HG02588 (cell line): Measurements from ENCODE around the gene FHIT.
"Not testable (repeated sequence)": the region's sequence is repeated elsewhere in the genome, so short reads cannot be mapped to it uniquely, and the experiment has no call there.

Source experiments
- ATAC-seq: cut with Tn5 transposase; IDR thresholded peaks from one replicate; pipeline ENCODE4 v1.9.1; 2021; ENCODE audit warnings: mild to moderate bottlenecking, moderate library complexity; ENCODE audit not compliant: unreplicated experiment

FHIT gene

GRCh38 chr3:59831394-59831793 is 1419.9 kb downstream of the FHIT start:
- ATAC-seq: no peak

- ATAC-seq: no peak
Measured at GRCh38 chr3:59829527-59829926, 1421.7 kb downstream of the FHIT start.

GRCh38 chr3:59824876-59825275 is 1426.4 kb downstream of the FHIT start:
- no peak for ATAC-seq

GRCh38 chr3:59821274-59821673 is 1430.0 kb downstream of the FHIT start:
- ATAC-seq: no peak

- ATAC-seq: no peak
Measured at GRCh38 chr3:59820352-59820934, 1430.8 kb downstream of the FHIT start.

GRCh38 chr3:59818919-59819300 is 1432.3 kb downstream of the FHIT start:
- ATAC-seq: no peak

- ATAC-seq: no peak
Measured at GRCh38 chr3:59818033-59818918, 1433.0 kb downstream of the FHIT start.

- no peak for ATAC-seq
Measured at GRCh38 chr3:59817511-59817910, 1433.7 kb downstream of the FHIT start.

GRCh38 chr3:59816312-59816711 is 1434.9 kb downstream of the FHIT start:
- ATAC-seq: no peak

- no peak for ATAC-seq
Measured at GRCh38 chr3:59813148-59813538, 1438.1 kb downstream of the FHIT start.

- no peak for ATAC-seq
Measured at GRCh38 chr3:59812237-59813147, 1438.8 kb downstream of the FHIT start.

- no peak for ATAC-seq
Measured at GRCh38 chr3:59811160-59811559, 1440.1 kb downstream of the FHIT start.

GRCh38 chr3:59810606-59811005 is 1440.6 kb downstream of the FHIT start:
- no peak for ATAC-seq

- no peak for ATAC-seq
Measured at GRCh38 chr3:59809710-59810444, 1441.4 kb downstream of the FHIT start.

GRCh38 chr3:59809016-59809415 is 1442.2 kb downstream of the FHIT start:
- no peak for ATAC-seq

- no peak for ATAC-seq
Measured at GRCh38 chr3:59808446-59808845, 1442.8 kb downstream of the FHIT start.

GRCh38 chr3:59803268-59803667 is 1448.0 kb downstream of the FHIT start:
- no peak for ATAC-seq

- not testable (repeated sequence) for ATAC-seq
Measured at GRCh38 chr3:59802453-59802852, 1448.8 kb downstream of the FHIT start.

GRCh38 chr3:59802045-59802444 is 1449.2 kb downstream of the FHIT start:
- no peak for ATAC-seq

GRCh38 chr3:59800481-59800880 is 1450.8 kb downstream of the FHIT start:
- ATAC-seq: no peak
